DMS114 treated with DMSO at 0.1 percent for 48 hours (cell line): ENCODE data around the gene TULP4.
"Not testable (repeated sequence)": the region's sequence is repeated elsewhere in the genome, so short reads cannot be mapped to it uniquely, and the experiment has no call there.

Experiments used
- DNase-seq: peaks from one replicate; lab custom pipeline; 2025; ENCODE audit not compliant: unreplicated experiment; lab: John Stamatoyannopoulos, UW

TULP4 gene

DNA sequence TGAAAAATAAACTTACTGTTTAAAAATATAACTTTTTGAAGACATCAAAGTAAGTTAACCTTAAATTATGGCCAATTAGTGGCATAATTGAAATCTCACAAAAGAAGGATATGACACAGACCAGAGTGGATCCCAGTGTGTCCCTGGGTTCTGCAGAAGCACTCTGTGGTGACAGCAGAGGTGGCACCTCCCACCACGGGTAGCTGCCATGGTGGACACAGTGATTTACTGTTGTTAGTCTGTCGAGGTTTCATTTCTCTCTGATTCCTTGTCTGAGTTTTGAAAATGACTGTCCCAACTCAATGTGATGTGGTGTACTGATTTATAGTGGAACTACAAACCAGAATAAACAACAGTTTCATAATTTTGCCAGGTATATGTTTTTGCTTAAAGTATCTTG, 76.5 kb downstream of the TULP4 start:
- DNase-seq, result no peak

DNA sequence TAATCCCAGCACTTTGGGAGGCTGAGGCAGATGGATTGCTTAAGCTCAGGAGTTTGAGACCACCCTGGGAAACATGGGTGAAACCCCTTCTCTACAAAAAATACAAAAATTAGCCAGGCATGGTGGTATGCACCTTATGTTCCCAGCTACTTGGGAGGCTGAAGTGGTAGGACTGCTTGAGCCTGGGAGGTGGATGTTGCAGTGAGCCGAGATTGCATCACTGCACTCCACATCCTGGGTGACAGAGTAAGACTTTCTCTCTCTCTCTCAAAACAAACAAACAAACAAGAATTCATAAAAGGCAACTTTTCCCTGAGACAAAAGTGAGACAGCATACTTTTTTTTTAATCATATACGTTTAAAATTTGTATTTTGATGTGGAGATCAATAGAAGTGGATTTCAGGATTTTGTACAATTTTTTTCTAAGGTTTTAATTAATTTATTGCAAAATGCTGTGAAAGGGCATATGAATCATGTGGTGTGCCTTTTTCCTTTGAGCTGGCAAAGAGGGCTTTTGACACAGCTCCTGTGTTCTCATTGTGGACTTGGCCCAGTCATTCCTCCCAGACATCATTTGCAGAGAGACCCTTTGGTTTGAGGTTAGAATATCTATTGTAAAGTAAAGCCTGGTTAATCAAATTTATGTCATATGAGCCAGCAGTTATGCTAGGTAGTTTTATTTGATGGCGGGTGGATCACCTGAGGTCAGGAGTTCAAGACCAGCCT, 77.1 kb downstream of the TULP4 start:
- DNase-seq, result no peak

DNA sequence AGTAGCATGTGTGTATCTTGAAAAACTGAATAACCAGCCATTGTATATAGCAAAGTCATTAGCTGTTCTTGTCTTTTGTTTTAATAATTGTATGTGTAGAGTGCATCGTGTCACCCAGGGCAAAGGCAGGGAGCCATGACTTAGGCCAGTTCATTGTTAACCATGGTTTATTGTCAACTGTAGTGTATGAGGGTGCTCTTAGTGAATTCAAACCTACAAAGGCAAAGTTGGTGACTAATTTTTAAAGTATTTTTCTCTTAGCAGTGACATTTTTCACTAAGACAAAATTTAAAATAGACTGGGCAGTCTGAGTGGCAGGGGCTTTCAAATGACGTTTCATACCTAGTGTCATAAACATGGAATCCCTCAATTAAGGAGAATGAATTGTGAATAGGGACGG, 79.0 kb downstream of the TULP4 start:
- no peak for DNase-seq

DNA sequence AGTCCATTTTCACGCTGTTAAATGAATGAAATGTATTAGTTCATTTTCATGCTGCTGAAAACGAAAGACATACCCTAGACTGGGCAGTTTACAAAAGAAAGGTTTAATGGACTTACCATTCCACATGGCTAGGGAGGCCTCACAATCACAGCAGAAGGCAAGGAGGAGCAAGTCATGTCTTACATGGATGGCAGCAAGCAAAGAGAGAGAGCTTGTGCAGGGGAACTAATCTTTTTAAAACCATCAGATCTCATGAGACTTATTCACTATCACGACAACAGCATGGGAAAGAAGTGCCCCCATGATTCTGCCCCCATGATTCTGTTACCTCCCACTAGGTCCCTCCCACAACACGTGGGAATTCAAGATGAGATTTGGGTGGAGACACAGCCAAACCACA, 79.7 kb downstream of the TULP4 start:
- DNase-seq, result not testable (repeated sequence)

DNA sequence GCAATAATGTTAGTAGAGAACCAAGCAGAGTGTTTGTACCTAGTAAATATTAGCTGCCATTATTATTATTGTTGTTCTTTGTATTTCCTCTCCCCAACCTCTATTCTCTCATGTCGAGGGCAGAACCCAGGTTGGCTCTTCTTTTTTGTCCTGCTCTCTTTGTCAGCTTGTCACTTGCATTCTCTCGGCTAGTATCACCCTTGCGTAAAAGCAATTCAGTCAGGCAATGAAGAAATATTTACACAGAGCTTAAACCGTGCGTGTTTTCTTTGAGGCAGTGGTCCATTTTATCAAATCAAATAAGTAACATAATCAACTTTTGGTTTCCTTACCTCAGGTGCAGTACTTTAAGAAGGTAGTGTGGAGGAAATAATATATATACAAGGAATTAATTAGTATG, 83.9 kb downstream of the TULP4 start:
- DNase-seq, result no peak

DNA sequence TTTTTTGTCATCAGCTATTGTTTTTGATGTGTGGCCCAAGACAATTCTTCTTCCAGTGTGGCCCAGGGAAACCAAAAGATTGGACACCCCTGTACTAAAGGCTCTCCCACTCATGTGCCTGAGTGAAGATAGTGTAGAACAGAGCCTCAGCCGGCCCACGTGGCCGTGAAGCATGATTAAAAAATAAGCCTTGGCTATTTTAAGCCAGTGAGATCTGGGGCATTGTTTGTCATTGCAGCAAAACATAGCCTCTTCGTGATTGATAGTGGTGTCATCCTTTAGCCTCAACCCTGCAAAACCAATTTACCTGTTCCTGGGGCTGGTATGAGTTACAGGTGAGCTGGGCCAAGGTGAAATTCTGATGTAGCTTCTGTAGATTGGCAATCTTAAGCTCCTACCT, 85.3 kb downstream of the TULP4 start:
- DNase-seq, result no peak

DNA sequence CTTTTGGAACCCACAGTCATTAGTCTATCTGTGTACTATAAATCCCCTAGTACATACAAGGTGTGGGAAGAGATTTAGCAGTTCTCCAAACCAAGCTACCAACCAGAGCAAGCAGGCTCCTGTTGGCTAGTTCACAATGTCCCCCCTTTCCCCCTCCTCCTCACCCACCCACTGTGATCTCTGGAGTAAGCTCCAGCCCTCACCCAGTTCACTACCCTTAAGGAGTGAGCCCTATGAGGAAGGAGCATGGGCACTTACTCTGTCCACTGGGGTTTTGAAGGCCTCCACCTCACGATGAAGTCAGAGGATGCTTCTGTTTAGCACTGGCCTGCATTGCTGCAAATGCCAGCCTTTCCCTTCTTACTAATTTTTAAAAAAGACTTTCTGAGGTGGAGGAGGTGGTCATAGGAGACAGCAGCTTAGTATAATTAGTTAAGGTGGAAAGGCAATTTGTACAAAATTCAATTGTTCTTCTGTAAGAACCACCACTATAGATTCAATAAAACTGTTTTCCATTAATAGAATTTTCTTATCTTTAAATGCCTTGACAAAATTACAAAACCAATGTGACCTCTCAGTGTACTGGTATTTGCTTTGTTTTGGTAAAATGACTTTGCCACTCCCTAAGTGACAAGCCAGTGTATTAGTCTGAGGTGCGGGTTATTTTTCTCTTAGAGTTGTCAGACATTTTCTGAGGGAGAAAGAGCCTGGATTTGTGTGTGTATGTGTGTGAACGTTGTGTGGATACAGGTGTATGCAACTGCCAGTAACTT, 86.2 kb downstream of the TULP4 start:
- no peak for DNase-seq

DNA sequence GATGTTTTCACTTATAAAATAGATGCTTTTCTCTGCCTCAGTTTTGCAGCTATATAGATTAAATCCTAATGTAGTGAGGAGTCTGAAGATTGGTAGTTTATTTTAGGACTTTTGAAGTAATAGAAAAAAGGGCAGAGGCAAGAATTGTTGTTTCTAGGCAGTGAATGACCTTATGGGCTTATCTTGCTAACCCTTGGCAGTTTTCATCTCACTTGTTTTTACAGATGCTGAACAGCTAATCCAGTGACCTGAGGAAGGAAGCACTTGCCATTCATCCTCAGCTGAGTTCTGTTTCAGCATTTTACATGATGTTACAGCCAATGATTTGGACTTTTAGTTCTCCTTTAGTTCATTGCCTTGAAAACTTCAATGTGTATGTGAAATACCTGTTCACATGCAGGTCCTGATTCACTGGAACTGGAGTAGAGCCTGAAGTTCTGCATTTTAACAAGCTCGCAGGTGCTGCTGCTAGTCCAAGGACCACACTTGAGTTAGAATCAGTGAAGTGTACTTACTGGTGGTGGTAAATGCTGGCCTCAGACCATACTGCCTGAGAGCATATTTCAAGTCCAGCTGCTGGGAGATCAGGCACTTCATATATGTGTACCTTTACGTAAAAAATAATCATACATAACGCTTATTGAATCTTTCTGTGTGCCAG, 86.9 kb downstream of the TULP4 start:
- no peak for DNase-seq

DNA sequence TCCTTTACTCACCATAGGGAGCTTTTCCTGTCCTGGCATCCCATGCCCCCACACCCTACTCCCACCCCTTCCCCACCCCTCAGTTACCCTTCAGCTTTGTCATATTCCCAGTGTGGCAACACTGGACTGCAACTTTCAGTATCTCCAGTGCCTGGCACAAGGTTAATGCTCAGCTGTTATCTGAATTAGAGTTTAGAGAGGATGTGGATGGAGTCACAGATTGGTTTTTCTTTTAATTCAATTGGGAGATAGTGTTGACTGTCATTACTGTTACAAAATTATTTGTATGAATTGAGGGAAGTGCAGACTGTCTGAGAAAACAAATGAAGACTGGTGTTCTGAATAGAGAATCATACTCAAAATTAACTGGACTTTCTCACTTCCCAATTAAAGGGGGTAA, 89.9 kb downstream of the TULP4 start:
- no peak for DNase-seq

DNA sequence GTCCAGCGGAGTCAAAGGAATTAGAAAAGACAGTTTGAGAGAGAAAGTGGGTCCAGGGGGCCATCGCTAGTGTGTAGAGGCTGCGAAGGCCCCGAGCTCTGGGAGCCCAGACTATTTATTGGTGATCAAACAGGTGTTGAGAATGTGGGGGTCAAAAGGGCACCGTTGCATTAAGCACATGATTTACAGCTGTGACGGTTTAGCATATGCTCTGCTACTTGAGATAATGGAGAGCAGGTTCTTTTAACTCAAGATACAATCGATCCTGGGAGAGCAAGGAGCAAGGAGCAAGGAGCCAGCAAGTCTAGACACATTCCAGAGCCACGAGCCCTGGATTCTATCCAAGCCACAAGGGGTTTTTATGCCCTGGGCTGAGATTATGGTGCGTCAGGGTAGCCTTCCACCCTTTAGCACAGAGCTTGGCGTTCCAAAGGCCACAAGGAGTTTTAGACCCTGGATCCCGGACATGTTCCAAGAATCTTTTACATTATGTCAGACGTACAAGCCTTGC, 93.1 kb downstream of the TULP4 start:
- DNase-seq, result not testable (repeated sequence)

DNA sequence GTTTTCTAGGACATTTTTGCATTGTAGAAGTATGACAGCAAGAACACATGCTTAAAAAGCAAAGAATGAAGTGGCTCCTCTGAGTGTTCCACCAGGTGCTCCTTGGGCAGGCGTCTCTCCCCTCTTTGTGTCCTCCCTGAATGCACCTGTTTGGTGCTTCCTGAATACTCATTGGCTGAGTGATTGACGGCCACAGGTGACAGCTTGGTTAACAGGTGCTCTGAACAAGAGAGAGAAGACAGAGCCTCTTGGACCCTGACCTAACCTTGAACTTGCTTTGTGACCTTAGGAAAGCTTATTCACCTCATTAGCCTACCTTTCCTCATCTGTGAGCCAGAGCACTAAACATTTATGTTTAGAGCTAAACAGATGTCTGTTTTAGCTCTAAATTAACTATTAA, 93.7 kb downstream of the TULP4 start:
- no peak for DNase-seq

DNA sequence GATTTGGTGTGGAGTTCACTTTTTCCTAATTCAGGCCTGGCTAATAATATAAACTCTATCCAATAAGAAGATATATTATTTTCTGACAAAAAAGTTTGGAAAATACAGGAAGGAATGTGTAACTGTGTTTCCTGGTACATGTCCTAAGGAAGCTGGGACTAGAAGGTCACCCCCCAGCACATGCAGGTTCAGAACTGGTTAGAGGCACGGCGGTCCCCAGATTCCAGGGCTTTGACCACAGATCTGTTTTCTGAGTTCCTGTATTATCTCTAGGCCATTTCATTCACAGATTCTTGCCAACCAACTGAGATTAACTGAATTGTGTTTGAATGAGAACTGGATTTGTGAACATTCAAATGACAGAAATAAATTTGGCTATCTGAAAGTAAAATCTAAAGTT, 94.5 kb downstream of the TULP4 start:
- DNase-seq, result no peak

DNA sequence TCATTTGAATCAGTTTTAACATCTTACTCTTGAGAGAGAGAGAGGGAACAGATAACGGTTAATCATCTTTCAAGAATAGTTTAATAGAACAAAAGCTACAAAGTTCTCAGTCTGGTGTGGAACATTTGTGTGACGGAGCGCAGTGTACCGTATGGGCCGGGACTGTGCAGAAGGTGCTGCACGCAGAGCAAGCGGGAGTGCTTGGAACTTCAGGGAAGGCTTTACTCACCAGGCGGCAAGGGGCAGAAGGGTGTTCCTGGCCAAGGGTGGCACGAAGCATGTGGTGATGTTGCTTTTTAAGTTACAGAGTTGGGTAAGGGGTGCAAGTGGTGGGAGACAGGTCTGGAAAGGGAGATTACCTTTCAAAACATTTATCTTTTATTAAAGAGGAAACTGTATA, 95.7 kb downstream of the TULP4 start:
- DNase-seq, result no peak

DNA sequence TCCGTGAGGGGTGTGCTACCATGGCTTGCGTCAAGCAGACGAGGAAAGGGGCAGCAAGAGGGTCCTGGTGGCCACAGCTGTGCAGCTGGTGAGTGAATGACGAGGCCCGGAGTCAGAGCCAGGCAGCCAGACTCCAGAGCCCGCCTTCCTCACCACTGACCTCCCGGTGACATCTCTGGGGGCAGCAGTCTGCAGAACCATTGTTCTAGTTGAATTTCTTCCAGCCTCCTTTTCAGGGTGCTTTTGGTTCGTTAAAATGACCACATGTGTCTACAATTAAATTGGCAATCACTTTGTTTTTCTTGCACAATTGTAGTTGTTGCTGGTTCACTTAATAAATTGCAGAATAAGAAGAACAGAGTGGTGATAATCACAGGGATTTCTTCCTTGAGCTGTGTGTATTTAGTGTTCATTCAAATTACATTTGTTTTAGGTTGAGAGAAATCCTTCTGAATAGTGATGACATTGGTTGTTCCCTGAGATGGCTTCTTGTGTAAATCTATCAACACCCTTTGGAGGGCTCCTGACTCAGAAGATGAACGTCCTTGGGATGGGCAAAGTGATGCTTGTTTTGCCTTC, 96.4 kb downstream of the TULP4 start:
- no peak for DNase-seq

DNA sequence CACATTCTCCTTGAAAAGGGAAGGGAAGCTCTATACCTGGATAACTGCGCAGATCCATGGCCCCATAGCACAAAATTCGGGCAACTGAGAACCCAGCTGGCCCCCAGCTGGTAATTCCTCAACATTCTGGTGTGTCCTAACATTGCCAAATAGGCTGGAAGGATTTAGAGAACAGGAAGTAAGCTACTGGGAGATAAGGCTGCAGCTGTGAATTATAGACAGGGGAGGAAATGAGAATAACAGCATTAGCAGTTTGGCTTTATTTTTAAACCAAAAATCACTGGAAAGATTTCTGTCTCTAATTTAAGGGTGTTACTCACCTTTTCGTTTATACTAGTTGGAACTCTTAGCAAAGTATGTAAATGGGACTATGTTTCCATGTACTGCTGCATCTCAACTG, 97.2 kb downstream of the TULP4 start:
- DNase-seq, result no peak

DNA sequence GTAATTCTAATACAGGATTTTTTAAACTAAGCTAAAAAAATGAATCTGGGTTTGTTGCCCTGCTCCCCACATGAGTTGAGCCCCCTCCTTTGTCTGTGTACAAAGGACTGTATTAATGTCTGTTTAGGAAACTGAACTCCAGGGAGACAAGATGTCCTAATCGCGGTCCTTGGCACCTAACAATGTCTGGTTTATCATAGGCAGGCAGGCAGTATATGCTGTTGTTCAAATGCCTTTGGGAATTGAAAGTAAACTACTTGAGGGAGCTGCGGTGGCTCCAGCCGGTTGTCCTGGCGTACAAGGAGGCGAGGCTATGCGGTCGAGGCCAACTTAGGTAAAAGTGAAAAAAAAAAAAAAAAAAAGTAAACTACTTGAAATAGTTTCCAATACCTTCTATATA, 98.5 kb downstream of the TULP4 start:
- no peak for DNase-seq

DNA sequence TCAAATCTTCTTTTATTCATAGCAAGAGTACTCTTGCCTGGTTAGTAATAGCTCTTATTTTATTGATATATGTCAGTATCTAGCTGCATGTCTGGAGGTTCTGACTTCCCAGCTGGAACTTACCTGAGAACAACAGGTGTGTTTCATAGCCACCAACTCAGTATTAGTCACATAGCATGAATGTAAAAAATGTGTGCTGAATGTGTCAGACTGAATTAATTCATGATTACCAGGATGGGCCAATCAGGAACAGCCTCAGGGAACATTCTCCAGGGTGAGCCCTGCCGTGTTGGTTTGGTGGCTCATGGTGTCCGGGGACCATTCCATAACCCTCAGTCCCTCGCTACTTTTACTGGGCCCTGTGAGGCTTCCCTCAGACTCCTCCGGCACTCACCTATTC, 99.7 kb downstream of the TULP4 start:
- DNase-seq, result no peak

DNA sequence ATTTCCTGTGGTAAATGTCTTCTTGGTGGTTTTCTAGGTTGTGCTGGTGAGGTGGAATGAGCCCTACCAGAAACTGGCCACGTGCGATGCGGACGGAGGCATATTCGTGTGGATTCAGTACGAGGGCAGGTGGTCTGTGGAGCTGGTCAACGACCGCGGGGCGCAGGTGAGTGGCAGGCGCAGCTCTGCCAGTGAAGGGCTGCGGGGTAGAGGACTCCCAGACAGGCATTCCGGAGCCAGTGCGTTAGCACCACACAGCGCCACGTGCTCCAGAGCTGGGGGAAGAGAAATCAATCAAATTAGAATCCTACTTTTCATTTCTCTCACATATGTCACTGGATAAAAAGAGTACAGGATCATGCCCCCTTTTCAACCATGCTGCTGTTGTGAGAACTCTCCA, 100.8 kb downstream of the TULP4 start:
- no peak for DNase-seq

DNA sequence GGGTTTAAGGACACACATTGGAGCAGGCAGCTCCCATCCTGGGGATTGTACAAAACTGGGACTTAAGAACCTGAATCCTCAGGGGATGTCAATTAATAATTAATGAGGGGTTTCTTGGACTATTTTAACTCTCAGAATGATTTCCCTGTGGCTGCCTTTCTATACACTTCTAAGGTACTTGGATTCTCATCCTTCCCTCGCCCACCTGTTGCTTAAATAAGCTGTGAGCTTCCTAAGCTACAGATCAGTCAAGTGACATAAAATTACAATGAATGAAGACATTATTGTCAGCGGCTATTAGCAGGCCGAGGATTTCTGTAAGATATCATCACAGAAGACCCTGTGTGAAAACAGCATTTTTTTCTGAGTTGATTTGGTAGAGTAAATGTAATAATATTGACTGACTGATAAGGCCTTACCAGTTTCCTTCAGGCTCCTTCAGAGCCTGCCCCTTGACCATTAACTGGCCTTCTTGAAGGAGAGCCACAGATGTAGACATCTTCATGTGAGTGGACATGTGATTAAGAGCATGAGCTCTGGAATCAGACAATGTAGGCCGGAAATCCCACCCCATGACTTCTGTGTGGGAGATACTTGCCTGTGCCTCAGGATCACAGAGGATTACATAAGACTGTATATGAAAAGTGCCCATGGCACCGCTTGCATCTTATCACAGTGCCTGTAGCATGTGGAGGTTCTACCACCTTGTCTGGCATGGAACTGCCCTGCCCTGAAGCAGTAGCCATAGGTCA, 101.7 kb downstream of the TULP4 start:
- no peak for DNase-seq

DNA sequence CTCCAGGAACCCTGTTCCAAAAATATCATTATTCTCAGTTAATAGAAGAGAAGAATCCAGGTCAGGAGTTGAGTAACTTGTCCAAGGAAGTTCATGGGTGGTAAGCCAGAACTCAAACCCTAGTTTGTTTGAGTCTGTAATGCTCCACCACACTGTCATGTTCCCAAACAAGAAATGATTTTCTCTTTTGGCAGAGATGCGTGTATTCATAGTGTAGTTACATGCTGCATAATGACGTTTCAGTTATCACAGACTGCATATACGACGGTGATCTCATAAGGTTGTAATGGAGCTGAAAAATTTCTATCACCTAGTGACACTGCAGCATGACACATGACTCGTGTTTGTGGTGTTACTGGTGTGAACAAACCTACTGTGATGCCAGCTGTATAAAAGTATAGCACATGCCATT, 102.6 kb downstream of the TULP4 start:
- DNase-seq, result no peak

DNA sequence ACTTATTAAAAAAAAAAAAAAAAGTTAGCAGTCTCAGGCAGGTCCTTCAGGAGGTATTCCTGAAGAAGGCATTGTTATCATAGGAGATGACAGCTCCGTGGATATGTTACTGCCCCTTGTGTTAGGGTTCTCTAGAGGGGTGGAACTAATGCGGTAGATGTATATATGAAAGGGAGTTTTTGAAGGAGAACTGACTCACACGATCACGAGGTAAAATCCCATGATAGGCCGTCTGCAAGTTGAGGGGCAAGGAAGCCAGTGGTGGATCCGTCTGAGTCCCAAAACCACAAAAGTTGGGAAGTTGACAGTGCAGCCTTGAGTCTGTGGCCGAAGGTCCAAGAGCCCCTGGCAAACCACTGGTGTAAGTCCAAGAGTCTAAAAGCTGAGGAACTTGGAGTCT, 103.4 kb downstream of the TULP4 start:
- DNase-seq, result no peak
